GM12891 (cell line): ENCODE measurements around the gene TEKTIP1.

Experiments used
- DNase-seq: peaks from one replicate; pipeline ENCODE4 v3.0.0; 2011; ENCODE audit warnings: low spot score; ENCODE audit not compliant: insufficient read length
- FAIRE-seq: peaks from 2 replicates; lab custom pipeline; 2011; peaks lifted over from hg19 to GRCh38; lab: Jason Lieb, UNC
- PAX5 ChIP-seq: IDR thresholded peaks from 2 replicates; pipeline ENCODE4 v1.6.1; 2011; ENCODE audit warnings: low read length, moderate library complexity, mild to moderate bottlenecking; ENCODE audit not compliant: insufficient read depth, severe bottlenecking
- POLR2A ChIP-seq: IDR thresholded peaks from 2 replicates; pipeline ENCODE4 v1.6.1; 2011; ENCODE audit warnings: low read depth, low read length, control low read depth
- POLR2AphosphoS5 ChIP-seq: IDR thresholded peaks from 2 replicates; pipeline ENCODE4 v1.6.1; 2011; ENCODE audit warnings: low read depth, low read length, control low read depth
- POU2F2 ChIP-seq: IDR thresholded peaks from 2 replicates; pipeline ENCODE4 v1.6.1; 2011; ENCODE audit warnings: low read depth, mild to moderate bottlenecking, control low read depth, low read length, moderate library complexity
- SPI1 ChIP-seq: IDR thresholded peaks from 2 replicates; pipeline ENCODE4 v1.6.1; 2011; ENCODE audit warnings: low read depth, low read length, control low read depth
- TAF1 ChIP-seq: IDR thresholded peaks from 2 replicates; pipeline ENCODE4 v1.6.1; 2011; ENCODE audit warnings: low read depth, low read length, control low read depth

The TEKTIP1 gene

DNA sequence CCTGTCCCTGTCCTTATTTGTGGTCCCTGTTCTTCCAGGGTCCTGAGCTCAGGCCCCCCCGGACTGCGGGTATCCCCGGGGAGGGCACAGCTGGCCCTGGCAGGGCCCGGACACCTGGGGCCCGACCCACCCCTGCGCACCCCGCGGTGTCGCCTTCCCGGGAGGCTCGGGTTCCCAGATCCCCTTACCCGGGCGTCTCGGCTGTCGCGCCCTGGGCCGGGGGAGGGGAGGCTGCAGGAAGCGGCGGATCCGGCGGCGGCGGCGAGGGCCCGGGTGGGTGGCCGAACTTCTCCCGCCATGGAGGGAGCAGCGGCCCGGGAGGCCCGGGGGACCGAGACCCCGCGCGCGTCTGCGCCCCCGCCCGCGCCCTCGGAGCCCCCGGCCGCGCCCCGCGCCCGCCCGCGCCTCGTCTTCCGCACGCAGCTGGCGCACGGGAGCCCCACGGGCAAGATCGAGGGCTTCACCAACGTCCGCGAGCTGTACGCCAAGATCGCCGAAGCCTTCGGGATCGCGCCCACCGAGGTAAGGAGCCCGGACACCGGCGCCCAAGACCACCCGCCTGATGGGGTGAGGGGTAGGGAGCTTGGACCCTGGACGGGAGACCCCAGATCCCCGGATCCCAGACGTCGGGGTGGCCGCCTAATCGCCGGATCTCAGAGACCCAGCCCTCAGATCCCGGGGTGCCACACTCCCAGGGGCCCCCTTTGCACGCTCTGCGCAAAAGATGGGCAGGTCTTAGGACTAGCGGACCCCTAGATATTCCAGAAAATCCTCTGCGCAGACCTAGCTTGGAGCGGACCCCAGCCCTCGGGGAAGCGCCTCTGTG is 46.5 kb downstream of the TEKTIP1 start, which contains the start of gene GIPC3:
TSS of gene GIPC3 (plus strand) at position 178 of the 826 bp plus-strand sequence. CDS start at position 298, 120 bp downstream.
- no peak for TF ChIP-seq POLR2A
- no peak for TF ChIP-seq TAF1
- no peak for TF ChIP-seq SPI1
- no peak for TF ChIP-seq POLR2AphosphoS5
- no peak for TF ChIP-seq PAX5
- TF ChIP-seq POU2F2 = no peak
- FAIRE-seq (no peak), DNase-seq (no peak)

DNA sequence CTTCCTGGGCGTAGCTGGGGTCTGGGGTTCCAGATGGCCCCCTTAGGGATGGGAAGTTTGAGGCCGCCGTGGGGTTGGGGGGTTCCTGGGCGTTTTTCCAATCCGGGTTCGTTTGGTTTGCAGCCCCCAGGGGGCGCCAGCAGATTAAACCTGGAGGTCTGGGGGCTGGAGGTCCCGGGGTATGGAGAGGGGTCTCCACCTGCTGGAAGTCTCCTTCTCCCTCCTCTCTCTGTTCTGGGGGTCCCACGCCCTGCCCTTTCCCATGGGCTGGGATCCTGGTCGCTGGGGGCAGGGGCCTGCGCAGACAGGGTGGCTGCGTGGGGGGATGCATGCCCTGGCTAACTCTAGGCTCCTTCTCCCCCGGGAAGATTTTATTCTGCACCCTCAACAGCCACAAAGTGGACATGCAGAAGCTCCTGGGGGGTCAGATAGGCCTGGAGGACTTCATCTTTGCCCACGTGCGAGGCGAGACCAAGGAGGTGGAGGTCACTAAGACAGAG is 47.2 kb downstream of the TEKTIP1 start:
- TF ChIP-seq PAX5 (no peak), SPI1 (no peak), POU2F2 (no peak), POLR2AphosphoS5 (no peak), TAF1 (no peak), POLR2A (no peak)
- no peak for FAIRE-seq

DNA sequence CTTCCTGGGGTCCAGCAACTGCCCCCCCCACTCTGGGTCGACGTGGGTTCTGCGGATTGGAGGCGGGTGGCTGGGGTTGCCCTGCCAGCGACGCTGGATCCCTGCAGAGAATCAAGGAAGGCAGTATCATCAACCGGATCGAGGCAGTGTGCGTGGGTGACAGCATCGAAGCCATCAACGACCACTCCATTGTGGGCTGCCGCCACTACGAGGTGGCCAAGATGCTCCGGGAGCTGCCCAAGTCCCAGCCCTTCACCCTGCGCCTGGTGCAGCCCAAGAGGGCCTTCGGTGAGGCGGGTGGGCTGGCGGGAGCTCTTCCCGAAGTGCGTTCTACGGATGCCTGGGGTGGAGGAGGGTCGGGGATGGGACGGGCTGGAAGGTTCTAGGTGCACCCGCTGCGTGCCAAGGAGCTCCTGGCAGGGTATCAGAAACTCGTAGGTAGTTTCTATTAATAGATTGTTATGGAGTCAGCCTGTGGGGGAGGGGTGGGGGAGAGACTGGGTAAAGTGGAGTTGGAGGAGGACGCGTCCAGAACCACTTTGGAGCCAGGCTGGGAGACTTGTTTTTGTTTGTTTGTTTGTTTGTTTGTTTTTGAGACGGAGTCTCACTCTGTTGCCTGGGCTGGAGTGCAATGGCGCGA is 47.9 kb downstream of the TEKTIP1 start:
- no peak for TF ChIP-seq PAX5
- TF ChIP-seq SPI1 = no peak
- no peak for TF ChIP-seq TAF1
- TF ChIP-seq POLR2AphosphoS5 = no peak
- TF ChIP-seq POLR2A = no peak
- TF ChIP-seq POU2F2 = no peak
- no peak for FAIRE-seq
- no peak for DNase-seq

More for the DNA sequence above, 47.2 kb downstream of the TEKTIP1 start:
- DNase-seq = no peak

DNA sequence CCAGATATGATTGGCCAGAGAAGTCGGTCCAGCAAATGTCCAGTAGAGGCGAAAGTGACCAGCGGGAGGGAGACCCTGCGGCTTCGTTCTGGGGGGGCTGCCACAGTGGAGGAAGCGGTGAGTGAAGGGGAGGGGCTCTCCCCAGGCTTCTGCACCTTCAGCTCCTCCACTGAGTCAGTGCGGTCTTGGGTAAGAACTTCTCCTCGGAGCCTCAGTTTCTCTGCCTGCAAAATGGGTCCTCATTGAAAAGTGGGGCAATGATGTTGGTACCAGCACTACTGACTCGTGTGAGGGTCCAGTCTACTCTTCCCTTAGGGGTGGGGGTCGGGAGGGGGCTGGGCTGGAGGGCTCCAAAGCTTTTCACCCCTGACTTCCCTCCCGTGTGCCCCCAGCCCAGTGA is 50.5 kb downstream of the TEKTIP1 start:
- FAIRE-seq = no peak
- DNase-seq = no peak
- TF ChIP-seq PAX5 (no peak), TAF1 (no peak), POLR2AphosphoS5 (no peak), SPI1 (no peak), POLR2A (no peak), POU2F2 (no peak)

DNA sequence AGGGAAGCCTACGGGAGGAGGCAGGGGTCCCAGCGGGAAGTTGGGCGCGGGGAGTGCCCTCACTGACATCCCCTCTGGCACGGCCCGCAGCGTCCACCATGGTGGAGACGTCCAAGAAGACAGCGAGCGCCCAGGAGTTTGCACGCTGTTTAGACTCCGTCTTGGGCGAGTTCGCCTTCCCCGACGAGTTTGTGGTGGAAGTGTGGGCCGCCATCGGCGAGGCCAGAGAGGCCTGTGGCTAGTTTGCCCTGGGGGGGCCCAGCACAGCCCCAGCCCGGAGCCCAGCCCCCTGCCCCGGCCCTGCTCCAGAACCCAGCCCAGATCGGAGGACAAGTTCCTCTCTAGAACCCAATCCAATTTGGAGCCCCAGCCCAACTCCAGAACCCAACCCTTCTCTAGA is 51.0 kb downstream of the TEKTIP1 start:
- TF ChIP-seq POLR2A (no peak), PAX5 (no peak), TAF1 (no peak), POU2F2 (no peak), POLR2AphosphoS5 (no peak), SPI1 (no peak)
- no peak for FAIRE-seq
- no peak for DNase-seq

DNA sequence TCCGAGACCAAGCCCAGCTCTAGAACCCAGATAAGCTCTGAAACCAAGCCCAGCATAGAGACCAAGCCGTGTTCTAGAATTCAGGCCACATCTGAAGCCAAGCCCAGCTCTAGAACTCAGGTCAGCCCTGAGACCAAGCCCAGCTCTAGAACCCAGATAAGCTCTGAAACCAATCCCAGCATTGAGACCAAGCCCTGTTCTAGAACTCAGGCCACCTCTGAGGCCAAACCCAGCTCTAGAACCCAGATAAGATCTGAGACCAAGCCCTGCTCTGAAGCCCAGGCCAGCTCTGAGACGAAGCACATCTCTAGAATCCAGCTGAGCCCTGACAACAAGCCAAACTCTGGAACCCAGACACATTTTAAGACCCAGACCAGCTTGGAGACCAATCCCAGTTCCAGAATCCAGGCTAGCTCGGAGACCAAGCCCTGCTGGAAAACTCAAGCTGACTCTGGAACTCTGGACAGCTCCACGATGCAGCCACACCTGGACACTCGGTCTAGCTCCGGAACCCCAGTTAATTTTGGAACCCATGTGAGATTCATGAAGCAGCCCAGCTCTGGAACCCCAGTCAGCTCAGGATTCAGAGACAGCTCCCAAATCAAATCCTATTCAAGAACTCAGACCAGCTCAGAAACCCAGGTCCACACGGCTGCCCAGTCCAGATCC is 52.2 kb downstream of the TEKTIP1 start:
- no peak for TF ChIP-seq POU2F2
- no peak for TF ChIP-seq PAX5
- no peak for TF ChIP-seq POLR2A
- no peak for TF ChIP-seq TAF1
- no peak for TF ChIP-seq POLR2AphosphoS5
- no peak for TF ChIP-seq SPI1
- DNase-seq = no peak
- FAIRE-seq = no peak

DNA sequence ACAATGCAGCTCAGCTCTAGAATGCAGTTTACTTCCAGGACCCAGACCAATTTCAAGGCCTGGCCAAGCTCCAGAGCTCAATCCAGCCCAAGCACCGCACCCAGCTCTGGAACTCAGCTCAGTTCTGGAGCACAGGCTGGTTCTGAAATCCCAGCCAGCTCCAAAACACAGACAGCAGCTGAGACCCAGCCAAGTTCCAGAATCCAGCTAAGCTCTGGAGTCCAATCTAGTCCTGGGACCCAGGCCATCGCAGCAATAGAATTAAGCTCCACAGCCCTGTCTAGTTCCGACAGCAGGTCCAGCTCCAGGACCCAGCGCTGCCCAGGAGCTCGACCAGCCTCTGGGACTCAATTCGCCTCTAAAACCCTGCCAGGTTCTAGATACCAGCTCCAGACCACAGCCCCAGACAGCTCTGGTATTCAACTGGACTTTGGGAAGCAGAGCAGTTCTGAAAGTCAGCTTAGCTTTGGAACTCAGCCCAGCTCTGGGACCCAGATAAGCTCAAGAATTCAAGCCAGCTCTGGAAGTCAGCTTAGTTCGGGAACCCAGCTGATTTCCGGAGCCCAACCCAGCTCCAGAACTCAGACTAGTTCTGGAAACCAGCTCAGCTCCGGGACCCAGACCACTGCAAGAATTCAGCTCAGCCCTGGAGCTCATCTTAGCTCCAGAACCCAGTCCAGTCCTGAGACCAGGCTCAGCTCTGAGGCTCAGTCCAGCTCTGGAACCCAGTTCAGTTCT is 53.1 kb downstream of the TEKTIP1 start:
- no peak for TF ChIP-seq PAX5
- no peak for TF ChIP-seq TAF1
- no peak for TF ChIP-seq POU2F2
- TF ChIP-seq SPI1 = no peak
- TF ChIP-seq POLR2A = no peak
- no peak for TF ChIP-seq POLR2AphosphoS5
- FAIRE-seq (no peak), DNase-seq (no peak)

DNA sequence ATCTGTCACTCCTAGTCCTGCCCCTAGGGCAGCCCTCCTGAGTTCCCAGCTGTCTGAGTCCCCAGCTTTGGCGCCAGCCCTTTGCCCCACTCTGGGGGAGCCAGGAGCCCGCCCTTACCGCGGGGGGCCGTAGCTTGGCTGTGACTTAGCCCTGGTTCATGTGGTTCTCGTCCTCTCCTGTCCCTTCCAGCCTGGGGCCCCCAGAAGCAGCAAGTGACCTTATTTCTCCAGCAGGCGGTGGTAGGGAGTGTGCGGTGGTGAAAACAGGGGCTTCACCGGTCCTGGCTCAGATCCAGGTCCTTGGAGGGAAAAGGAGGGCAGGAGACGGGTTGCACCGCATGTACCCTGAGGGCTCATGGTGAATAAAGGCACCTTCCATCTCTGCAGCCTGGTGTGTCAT is 54.2 kb downstream of the TEKTIP1 start:
- no peak for DNase-seq
- FAIRE-seq = no peak
- no peak for TF ChIP-seq SPI1
- no peak for TF ChIP-seq POLR2AphosphoS5
- no peak for TF ChIP-seq PAX5
- no peak for TF ChIP-seq POU2F2
- no peak for TF ChIP-seq POLR2A
- no peak for TF ChIP-seq TAF1
